SJCRH30 (cell line): ENCODE results near the gene BTK. TPM values are rescaled to one million over a fixed set of nuclear protein-coding genes. Genes with fewer than 3 reads are reported as not detected.
"Not testable (repeated sequence)": the region's sequence is repeated elsewhere in the genome, so short reads cannot be mapped to it uniquely, and the experiment has no call there.

Experiments
- DNase-seq, 2 experiments: peaks; one replicate each; pipeline ENCODE4 v3.0.0-alpha.2; 2015 to 2020
- H3K27ac ChIP-seq: fragments of 250-450 bp; sonication (Bioruptor Pico); 2 replicates; pipeline ENCODE4 v1.5.1; 2020; ENCODE audit warnings: mild to moderate bottlenecking, moderate library complexity
- H3K27me3 ChIP-seq: fragments of 250-450 bp; sonication (Bioruptor Pico); 2 replicates; pipeline ENCODE4 v1.5.1; 2020; ENCODE audit warnings: mild to moderate bottlenecking, moderate library complexity
- H3K36me3 ChIP-seq: fragments of 250-450 bp; sonication (Bioruptor Pico); 2 replicates; pipeline ENCODE4 v1.5.1; 2020; ENCODE audit warnings: mild to moderate bottlenecking, moderate library complexity
- H3K4me1 ChIP-seq: fragments of 250-450 bp; sonication (Bioruptor Pico); 2 replicates; pipeline ENCODE4 v1.5.1; 2020; ENCODE audit warnings: mild to moderate bottlenecking, moderate library complexity
- H3K4me3 ChIP-seq: fragments of 250-450 bp; sonication (Bioruptor Pico); 2 replicates; pipeline ENCODE4 v1.5.1; 2020; ENCODE audit warnings: mild to moderate bottlenecking, moderate library complexity
- H3K9me3 ChIP-seq: fragments of 250-450 bp; sonication (Bioruptor Pico); replicated peaks from 2 replicates; pipeline ENCODE4 v1.5.1; 2020; ENCODE audit warnings: mild to moderate bottlenecking, moderate library complexity
- total RNA-seq: library from RNA; depleted of rRNA; stranded (reverse); fragments of >200 nt; shearing (Covaris generic); gene quantifications from 2 replicates; pipeline ENCODE4 v1.2.3, GENCODE V29; 2014; rRNA removed

The BTK gene
- total RNA-seq, 1 experiment from 2014 or later, result not detected

- Histone ChIP-seq H3K27ac (no peak overlapping the region), H3K4me1 (no peaks in the 10 kb centered on the region), H3K27me3 (no peaks in the 10 kb centered on the region), H3K4me3 (no peak overlapping the region), H3K9me3 (no peaks in the 10 kb centered on the region), H3K36me3 (no peaks in the 10 kb centered on the region)
- DNase-seq, result no peak
Measured at GRCh38 chrX:101337776-101338271, 48.2 kb downstream of the BTK start.

GRCh38 chrX:101334310-101334709 is 51.7 kb downstream of the BTK start:
- H3K4me1 ChIP-seq, H3K27ac ChIP-seq, H3K4me3 ChIP-seq, H3K36me3 ChIP-seq, H3K9me3 ChIP-seq, DNase-seq, H3K27me3 ChIP-seq: not testable (repeated sequence)

GRCh38 chrX:101326600-101326999 is 59.4 kb downstream of the BTK start:
- not testable (repeated sequence) for H3K9me3 ChIP-seq, H3K27me3 ChIP-seq, H3K36me3 ChIP-seq, H3K4me3 ChIP-seq
- DNase-seq, result peak; percentile 85 to 87
- Histone ChIP-seq H3K27ac (peak overlapping the region; percentile 31; the same call in 1 of the 2 replicates), H3K4me1 (peaks cover 13% of the 10 kb centered on the region)

GRCh38 chrX:101303790-101304189 is 82.2 kb downstream of the BTK start:
- no peaks in the 10 kb centered on the region for H3K36me3 ChIP-seq
- no peaks in the 10 kb centered on the region for H3K9me3 ChIP-seq
- no peaks in the 10 kb centered on the region for H3K27me3 ChIP-seq
- H3K4me1 ChIP-seq, result no peaks in the 10 kb centered on the region
- no peak overlapping the region for H3K4me3 ChIP-seq
- DNase-seq, result no peak
- H3K27ac ChIP-seq, result no peak overlapping the region

Other genes starting within 250 kb of the BTK start
- 2.7 and 3.4 TPM in 2 replicates for gene DRP2, start 166.4 kb downstream of the BTK start, total RNA-seq
- gene TAF7L, start 94.9 kb downstream of the BTK start, total RNA-seq, result 0.10 and 0.13 TPM in 2 replicates
- gene TIMM8A, start 37.4 kb downstream of the BTK start, total RNA-seq, result 20.5 and 21.0 TPM in 2 replicates
- gene RPL36A, start 4.8 kb upstream of the BTK start, total RNA-seq, result 3,964 and 4,118 TPM in 2 replicates
- gene GLA, start 21.7 kb upstream of the BTK start, total RNA-seq, result 55.9 and 58.5 TPM in 2 replicates
- 82.4 and 83.3 TPM in 2 replicates for gene HNRNPH2, start 22.0 kb upstream of the BTK start, total RNA-seq
- 4.2 and 4.5 TPM in 2 replicates for gene ARMCX4, start 99.3 kb upstream of the BTK start, total RNA-seq
- 71.7 and 81.5 TPM in 2 replicates for gene ARMCX1, start 164.4 kb upstream of the BTK start, total RNA-seq
- gene ARMCX6, start 231.8 kb upstream of the BTK start, total RNA-seq, result 45.4 and 48.2 TPM in 2 replicates
- 54.7 and 58.3 TPM in 2 replicates for gene ARMCX3, start 237.0 kb upstream of the BTK start, total RNA-seq